ENCODE data around the gene IL16.

IL16 gene

GRCh38 chr15:81257435-81257834 is 60.8 kb downstream of the IL16 start:
- no peak for DNase-seq (ENCODE audit: insufficient read length, low spot score)
- FAIRE-seq: no peak
- TF ChIP-seq SPI1 (IDR thresholded peaks at IDR 0.05; ENCODE audit: low read depth, low read length): no peak
- no peak for TF ChIP-seq TAF1 (IDR thresholded peaks at IDR 0.05; ENCODE audit: low read depth, low read length)
- TF ChIP-seq PAX5 (IDR thresholded peaks at IDR 0.05; ENCODE audit: insufficient read depth, low read length, severe bottlenecking): no peak
- TF ChIP-seq POLR2AphosphoS5 (IDR thresholded peaks at IDR 0.05; ENCODE audit: low read depth, low read length): no peak
- no peak for TF ChIP-seq POLR2A (IDR thresholded peaks at IDR 0.05; ENCODE audit: low read depth, low read length)
- no peak for TF ChIP-seq POU2F2 (IDR thresholded peaks at IDR 0.05; ENCODE audit: low read depth, low read length)

- no peak for TF ChIP-seq TAF1 (IDR thresholded peaks at IDR 0.05; ENCODE audit: low read depth, low read length)
- TF ChIP-seq SPI1 (IDR thresholded peaks at IDR 0.05; ENCODE audit: low read depth, low read length): no peak
- TF ChIP-seq POLR2AphosphoS5 (IDR thresholded peaks at IDR 0.05; ENCODE audit: low read depth, low read length): no peak
- no peak for TF ChIP-seq POLR2A (IDR thresholded peaks at IDR 0.05; ENCODE audit: low read depth, low read length)
- TF ChIP-seq PAX5 (IDR thresholded peaks at IDR 0.05; ENCODE audit: insufficient read depth, low read length, severe bottlenecking): no peak
- TF ChIP-seq POU2F2 (IDR thresholded peaks at IDR 0.05; ENCODE audit: low read depth, low read length): no peak
- FAIRE-seq (no peak), DNase-seq (ENCODE audit: insufficient read length, low spot score) (no peak)
These were observed 61.8 kb downstream of the IL16 start for GRCh38 chr15:81258455-81258854.

GRCh38 chr15:81259760-81260298 is 63.1 kb downstream of the IL16 start:
- FAIRE-seq (no peak), DNase-seq (ENCODE audit: insufficient read length, low spot score) (no peak)
- TF ChIP-seq POLR2AphosphoS5 (IDR thresholded peaks at IDR 0.05; ENCODE audit: low read depth, low read length) (no peak), SPI1 (IDR thresholded peaks at IDR 0.05; ENCODE audit: low read depth, low read length) (no peak), PAX5 (IDR thresholded peaks at IDR 0.05; ENCODE audit: insufficient read depth, low read length, severe bottlenecking) (no peak), POU2F2 (IDR thresholded peaks at IDR 0.05; ENCODE audit: low read depth, low read length) (no peak), TAF1 (IDR thresholded peaks at IDR 0.05; ENCODE audit: low read depth, low read length) (no peak), POLR2A (IDR thresholded peaks at IDR 0.05; ENCODE audit: low read depth, low read length) (no peak)

- FAIRE-seq (no peak), DNase-seq (ENCODE audit: insufficient read length, low spot score) (no peak)
- no peak for TF ChIP-seq PAX5 (IDR thresholded peaks at IDR 0.05; ENCODE audit: insufficient read depth, low read length, severe bottlenecking)
- no peak for TF ChIP-seq SPI1 (IDR thresholded peaks at IDR 0.05; ENCODE audit: low read depth, low read length)
- TF ChIP-seq POLR2AphosphoS5 (IDR thresholded peaks at IDR 0.05; ENCODE audit: low read depth, low read length): no peak
- TF ChIP-seq POU2F2 (IDR thresholded peaks at IDR 0.05; ENCODE audit: low read depth, low read length): no peak
- no peak for TF ChIP-seq TAF1 (IDR thresholded peaks at IDR 0.05; ENCODE audit: low read depth, low read length)
- no peak for TF ChIP-seq POLR2A (IDR thresholded peaks at IDR 0.05; ENCODE audit: low read depth, low read length)
These were observed 64.6 kb downstream of the IL16 start for GRCh38 chr15:81261172-81261811.

- TF ChIP-seq POLR2A (IDR thresholded peaks at IDR 0.05; ENCODE audit: low read depth, low read length): no peak
- TF ChIP-seq TAF1 (IDR thresholded peaks at IDR 0.05; ENCODE audit: low read depth, low read length): no peak
- no peak for TF ChIP-seq PAX5 (IDR thresholded peaks at IDR 0.05; ENCODE audit: insufficient read depth, low read length, severe bottlenecking)
- TF ChIP-seq POLR2AphosphoS5 (IDR thresholded peaks at IDR 0.05; ENCODE audit: low read depth, low read length): no peak
- no peak for TF ChIP-seq SPI1 (IDR thresholded peaks at IDR 0.05; ENCODE audit: low read depth, low read length)
- TF ChIP-seq POU2F2 (IDR thresholded peaks at IDR 0.05; ENCODE audit: low read depth, low read length): no peak
- no peak for DNase-seq (ENCODE audit: insufficient read length, low spot score)
- no peak for FAIRE-seq
These were observed 66.8 kb downstream of the IL16 start for GRCh38 chr15:81263477-81263876.

- DNase-seq (ENCODE audit: insufficient read length, low spot score): no peak
- FAIRE-seq: no peak
- no peak for TF ChIP-seq TAF1 (IDR thresholded peaks at IDR 0.05; ENCODE audit: low read depth, low read length)
- TF ChIP-seq PAX5 (IDR thresholded peaks at IDR 0.05; ENCODE audit: insufficient read depth, low read length, severe bottlenecking): no peak
- TF ChIP-seq POLR2A (IDR thresholded peaks at IDR 0.05; ENCODE audit: low read depth, low read length): no peak
- no peak for TF ChIP-seq POLR2AphosphoS5 (IDR thresholded peaks at IDR 0.05; ENCODE audit: low read depth, low read length)
- no peak for TF ChIP-seq SPI1 (IDR thresholded peaks at IDR 0.05; ENCODE audit: low read depth, low read length)
- no peak for TF ChIP-seq POU2F2 (IDR thresholded peaks at IDR 0.05; ENCODE audit: low read depth, low read length)
These were observed 67.6 kb downstream of the IL16 start for GRCh38 chr15:81264072-81264857.

- peak; percentile 77 for FAIRE-seq
- TF ChIP-seq SPI1 (IDR thresholded peaks at IDR 0.05; ENCODE audit: low read depth, low read length): peak; percentile 25
- TF ChIP-seq POLR2AphosphoS5 (IDR thresholded peaks at IDR 0.05; ENCODE audit: low read depth, low read length): no peak
- DNase-seq (ENCODE audit: insufficient read length, low spot score): no peak
These were observed 68.7 kb downstream of the IL16 start for GRCh38 chr15:81265256-81265943.

GRCh38 chr15:81265944-81266775 is 69.5 kb downstream of the IL16 start:
- peak; percentile 48 for DNase-seq (ENCODE audit: insufficient read length, low spot score)
- FAIRE-seq: peak; percentile 98
- no peak for TF ChIP-seq POU2F2 (IDR thresholded peaks at IDR 0.05; ENCODE audit: low read depth, low read length)
- no peak for TF ChIP-seq SPI1 (IDR thresholded peaks at IDR 0.05; ENCODE audit: low read depth, low read length)
- no peak for TF ChIP-seq PAX5 (IDR thresholded peaks at IDR 0.05; ENCODE audit: insufficient read depth, low read length, severe bottlenecking)
- TF ChIP-seq POLR2A (IDR thresholded peaks at IDR 0.05; ENCODE audit: low read depth, low read length): no peak
- no peak for TF ChIP-seq POLR2AphosphoS5 (IDR thresholded peaks at IDR 0.05; ENCODE audit: low read depth, low read length)
